Fibroblast of lung (primary cell): ENCODE data around the gene SLAMF8. TPM values are rescaled to one million over a fixed set of nuclear protein-coding genes. Genes with fewer than 3 reads are reported as not detected.

Source experiments
- DNase-seq, 2 donors: peaks; one replicate each; pipeline versions ENCODE4 v3.0.0 to v3.0.0-alpha.2; 2010; ENCODE audit warnings: low read depth in 2 of 2
- H2AFZ ChIP-seq: 2 replicates; pipeline ENCODE4 v1.5.1; 2012; ENCODE audit warnings: low read length, control low read depth, inconsistent platforms
- H3K27ac ChIP-seq: 2 replicates; pipeline ENCODE4 v1.5.1; 2011; ENCODE audit warnings: low read length, control low read depth; ENCODE audit not compliant: insufficient read depth
- H3K27me3 ChIP-seq: 2 replicates; pipeline ENCODE4 v1.5.1; 2011; ENCODE audit warnings: mild to moderate bottlenecking, low read length; ENCODE audit not compliant: control insufficient read depth, insufficient read depth
- H3K36me3 ChIP-seq: 2 replicates; pipeline ENCODE4 v1.5.1; 2011; ENCODE audit warnings: low read length; ENCODE audit not compliant: control insufficient read depth, insufficient read depth
- H3K4me1 ChIP-seq: 2 replicates; pipeline ENCODE4 v1.5.1; 2011; ENCODE audit warnings: low read length; ENCODE audit not compliant: control insufficient read depth, insufficient read depth; ENCODE audit errors: extremely low read depth
- H3K4me2 ChIP-seq: 2 replicates; pipeline ENCODE4 v1.5.1; 2011; ENCODE audit warnings: low read length, control low read depth; ENCODE audit not compliant: insufficient read depth; ENCODE audit errors: extremely low read depth
- H3K4me3 ChIP-seq, 4 experiments: fragments of 200-600 bp in 1 of 4; sonication (generic) in 1 of 4; replicated peaks in 1 of 4; 2 replicates each; pipeline ENCODE4 v1.5.1; 2011 to 2016; ENCODE audit warnings: low read length in 4 of 4, low read depth in 3 of 4, mild to moderate bottlenecking in 3 of 4, control low read depth in 2 of 4, inconsistent platforms in 1 of 4, mixed read lengths in 1 of 4; ENCODE audit not compliant: insufficient read depth in 1 of 4; ENCODE audit errors: control extremely low read depth in 1 of 4
- H3K79me2 ChIP-seq: 2 replicates; pipeline ENCODE4 v1.5.1; 2012; ENCODE audit warnings: mild to moderate bottlenecking, low read length, inconsistent platforms; ENCODE audit not compliant: control insufficient read depth, insufficient read depth
- H3K9ac ChIP-seq: 2 replicates; pipeline ENCODE4 v1.5.1; 2011; ENCODE audit warnings: mild to moderate bottlenecking, low read length, control low read depth; ENCODE audit not compliant: insufficient read depth
- H3K9me3 ChIP-seq: 2 replicates; pipeline ENCODE4 v1.5.1; 2012; ENCODE audit warnings: low read depth, low read length; ENCODE audit not compliant: control insufficient read depth, insufficient read depth
- H4K20me1 ChIP-seq: 2 replicates; pipeline ENCODE4 v1.5.1; 2011; ENCODE audit warnings: low read length; ENCODE audit not compliant: control insufficient read depth, insufficient read depth; ENCODE audit errors: extremely low read depth
- EZH2 ChIP-seq: IDR thresholded peaks from 2 replicates; pipeline ENCODE4 v1.5.1; 2012; ENCODE audit warnings: low read length, control low read depth, mild to moderate bottlenecking; ENCODE audit errors: missing control alignments
- polyA plus RNA-seq, 2 donors: library from polyadenylated mRNA; depleted of rRNA in 1 of 2; stranded (reverse) in 1 of 2; unstranded in 1 of 2; fragments of >200 nt; gene quantifications; 2 replicates each; pipeline ENCODE4 v1.2.1, GENCODE V29; 2011 to 2012; ENCODE audit warnings: missing spikeins in 1 of 2
- total RNA-seq: library from RNA; depleted of rRNA; stranded (reverse); fragments of >200 nt; gene quantifications from 2 replicates; pipeline ENCODE4 v1.2.1, GENCODE V29; 2014
- TF ChIP-seq, protein P1 (sequence below), 2 donors: IDR thresholded peaks in 1 of 2; conservative IDR thresholded peaks in 1 of 2; 1 replicate in 1 of 2; 2 replicates in 1 of 2; pipeline ENCODE4 v1.5.1; 2011 to 2012; ENCODE audit warnings: low read length in 2 of 2, control low read depth in 1 of 2, inconsistent platforms in 1 of 2, low read depth in 1 of 2, mild to moderate bottlenecking in 1 of 2

The SLAMF8 gene
- total and polyA plus RNA-seq, 2 donors (not counting 1 experiment from before 2014, with no cell fraction given): not detected

DNA sequence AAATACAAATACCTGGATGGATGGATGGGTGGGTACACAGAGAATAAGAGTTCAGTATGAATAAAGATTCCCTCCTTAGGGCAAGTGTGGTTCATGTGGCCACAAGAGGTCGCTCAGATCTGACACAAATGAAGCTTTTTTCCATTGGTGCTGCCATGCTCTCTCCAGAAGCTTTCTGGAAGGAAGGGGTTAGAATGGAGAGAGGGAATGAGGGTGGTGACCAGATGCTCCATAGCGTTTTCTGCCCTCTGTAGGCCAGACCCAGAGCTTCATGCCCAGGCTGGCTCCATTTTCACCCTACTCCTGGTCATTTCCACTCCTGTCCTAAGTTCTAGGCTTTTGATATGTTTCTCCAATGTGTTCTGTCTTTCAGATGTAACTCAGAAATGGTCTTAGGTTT, 27.8 kb upstream of the SLAMF8 start:
- TF ChIP-seq, protein P1, sequence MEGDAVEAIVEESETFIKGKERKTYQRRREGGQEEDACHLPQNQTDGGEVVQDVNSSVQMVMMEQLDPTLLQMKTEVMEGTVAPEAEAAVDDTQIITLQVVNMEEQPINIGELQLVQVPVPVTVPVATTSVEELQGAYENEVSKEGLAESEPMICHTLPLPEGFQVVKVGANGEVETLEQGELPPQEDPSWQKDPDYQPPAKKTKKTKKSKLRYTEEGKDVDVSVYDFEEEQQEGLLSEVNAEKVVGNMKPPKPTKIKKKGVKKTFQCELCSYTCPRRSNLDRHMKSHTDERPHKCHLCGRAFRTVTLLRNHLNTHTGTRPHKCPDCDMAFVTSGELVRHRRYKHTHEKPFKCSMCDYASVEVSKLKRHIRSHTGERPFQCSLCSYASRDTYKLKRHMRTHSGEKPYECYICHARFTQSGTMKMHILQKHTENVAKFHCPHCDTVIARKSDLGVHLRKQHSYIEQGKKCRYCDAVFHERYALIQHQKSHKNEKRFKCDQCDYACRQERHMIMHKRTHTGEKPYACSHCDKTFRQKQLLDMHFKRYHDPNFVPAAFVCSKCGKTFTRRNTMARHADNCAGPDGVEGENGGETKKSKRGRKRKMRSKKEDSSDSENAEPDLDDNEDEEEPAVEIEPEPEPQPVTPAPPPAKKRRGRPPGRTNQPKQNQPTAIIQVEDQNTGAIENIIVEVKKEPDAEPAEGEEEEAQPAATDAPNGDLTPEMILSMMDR (conservative IDR thresholded peaks at IDR 0.05 in 1 of 2, IDR thresholded peaks at IDR 0.05 in 1 of 2; ENCODE audit: low read depth in 1 of 2, low read length in 2 of 2): peak; percentile 76 to 81
- TF ChIP-seq EZH2: no peak
- no peaks in the 10 kb centered on the region for H3K9me3 ChIP-seq
- no peaks in the 10 kb centered on the region for H3K79me2 ChIP-seq
- no peak overlapping the region for H3K4me3 ChIP-seq
- no peak overlapping the region for H3K9ac ChIP-seq
- no peaks in the 10 kb centered on the region for H3K36me3 ChIP-seq
- no peaks in the 10 kb centered on the region for H4K20me1 ChIP-seq
- no peaks in the 10 kb centered on the region for H3K4me1 ChIP-seq
- peaks cover 19% of the 10 kb centered on the region for H3K27me3 ChIP-seq
- H3K27ac ChIP-seq: no peak overlapping the region
- H3K4me2 ChIP-seq: no peak overlapping the region
- peak; percentile 81 to 90 for DNase-seq
- H2AFZ ChIP-seq: no peak overlapping the region

DNA sequence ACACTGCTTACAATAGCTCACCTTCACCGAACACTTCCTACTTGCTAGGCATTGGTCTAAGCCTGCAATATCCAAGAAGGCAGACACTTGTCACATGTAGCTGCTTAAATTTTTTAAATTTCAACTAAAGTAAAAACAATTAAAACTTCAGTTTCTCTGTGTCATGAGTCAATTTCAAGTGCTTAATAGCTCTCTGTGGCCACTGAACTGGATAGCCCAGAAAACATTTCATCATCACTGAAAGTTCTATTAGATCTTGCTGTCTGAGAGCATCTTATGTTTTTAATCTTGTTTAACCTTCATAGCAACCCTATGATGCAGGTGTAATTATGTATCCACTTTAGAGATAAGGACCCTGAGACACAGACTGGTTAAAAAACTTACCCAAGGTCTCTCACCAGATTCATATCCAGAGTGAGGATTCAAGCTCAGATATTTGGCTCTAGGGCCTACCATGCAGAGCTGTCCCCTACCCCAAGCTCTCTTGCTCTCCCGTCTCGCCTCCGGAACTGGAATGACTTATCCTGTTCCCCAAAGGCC, 27.2 kb upstream of the SLAMF8 start:
- Histone ChIP-seq H3K9me3 (no peaks in the 10 kb centered on the region), H4K20me1 (no peaks in the 10 kb centered on the region), H3K79me2 (no peaks in the 10 kb centered on the region), H3K4me2 (no peak overlapping the region), H2AFZ (no peak overlapping the region), H3K36me3 (no peaks in the 10 kb centered on the region), H3K4me3 (no peak overlapping the region), H3K9ac (no peak overlapping the region), H3K27me3 (peaks cover 19% of the 10 kb centered on the region), H3K27ac (no peak overlapping the region), H3K4me1 (peaks cover 3% of the 10 kb centered on the region)
- TF ChIP-seq, protein P1 (conservative IDR thresholded peaks at IDR 0.05 in 1 of 2, IDR thresholded peaks at IDR 0.05 in 1 of 2; ENCODE audit: low read depth in 1 of 2, low read length in 2 of 2): no peak
- TF ChIP-seq EZH2: no peak
- DNase-seq: no peak

GRCh38 chr1:159800177-159800930, 26.3 kb upstream of the SLAMF8 start:
- Histone ChIP-seq H3K9me3 (no peaks in the 10 kb centered on the region), H3K9ac (no peak overlapping the region), H3K4me3 (no peak overlapping the region), H3K36me3 (no peaks in the 10 kb centered on the region), H3K27me3 (peaks cover 14% of the 10 kb centered on the region), H4K20me1 (no peaks in the 10 kb centered on the region), H3K27ac (no peak overlapping the region), H3K4me2 (no peak overlapping the region), H3K4me1 (peaks cover 3% of the 10 kb centered on the region), H3K79me2 (no peaks in the 10 kb centered on the region), H2AFZ (no peak overlapping the region)
- no peak for DNase-seq
- TF ChIP-seq, protein P1 (conservative IDR thresholded peaks at IDR 0.05 in 1 of 2, IDR thresholded peaks at IDR 0.05 in 1 of 2; ENCODE audit: low read depth in 1 of 2, low read length in 2 of 2): no peak
- no peak for TF ChIP-seq EZH2
